GM18861 (cell line): ENCODE measurements around the gene CIZ1.
A peak's percentile ranks its signal among the peaks of the same experiment; 100 is the strongest.

Experiments used
- ATAC-seq: cut with Tn5 transposase; IDR thresholded peaks from one replicate; pipeline ENCODE4 v1.9.1; 2021; ENCODE audit not compliant: unreplicated experiment

CIZ1 gene

DNA sequence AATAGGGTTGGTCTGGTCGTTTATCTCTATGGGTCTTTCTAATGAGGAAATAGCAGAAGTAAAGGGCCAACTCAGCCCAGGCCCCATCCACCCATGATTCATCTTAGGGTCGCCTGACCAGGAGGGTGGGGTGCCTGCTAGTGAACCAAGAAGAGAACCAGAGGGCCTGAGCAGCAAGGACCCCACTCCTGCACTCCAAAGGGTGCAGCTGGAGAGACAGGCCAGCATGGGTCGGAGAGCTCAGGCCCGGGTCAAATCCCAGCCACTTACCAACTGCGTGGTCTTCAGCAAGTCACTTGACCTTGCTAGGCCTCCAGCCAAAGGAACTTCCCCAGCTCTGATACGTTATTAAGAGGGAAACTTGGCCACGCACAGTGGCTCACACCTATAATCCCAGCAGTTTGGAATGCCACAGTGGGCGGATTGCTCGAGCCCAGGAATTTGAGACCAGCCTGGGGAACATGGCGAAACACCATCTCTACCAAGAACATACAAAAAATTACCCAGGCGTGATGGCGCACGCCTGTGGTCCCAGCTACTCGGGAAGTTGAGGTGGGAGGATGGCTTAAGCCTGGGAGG lies 27.0 kb downstream of the CIZ1 start:
- ATAC-seq = no peak

- no peak for ATAC-seq
Measured at GRCh38 chr9:128163523-128164306, 27.7 kb downstream of the CIZ1 start.

GRCh38 chr9:128163027-128163515 lies 28.3 kb downstream of the CIZ1 start:
- ATAC-seq = no peak

DNA sequence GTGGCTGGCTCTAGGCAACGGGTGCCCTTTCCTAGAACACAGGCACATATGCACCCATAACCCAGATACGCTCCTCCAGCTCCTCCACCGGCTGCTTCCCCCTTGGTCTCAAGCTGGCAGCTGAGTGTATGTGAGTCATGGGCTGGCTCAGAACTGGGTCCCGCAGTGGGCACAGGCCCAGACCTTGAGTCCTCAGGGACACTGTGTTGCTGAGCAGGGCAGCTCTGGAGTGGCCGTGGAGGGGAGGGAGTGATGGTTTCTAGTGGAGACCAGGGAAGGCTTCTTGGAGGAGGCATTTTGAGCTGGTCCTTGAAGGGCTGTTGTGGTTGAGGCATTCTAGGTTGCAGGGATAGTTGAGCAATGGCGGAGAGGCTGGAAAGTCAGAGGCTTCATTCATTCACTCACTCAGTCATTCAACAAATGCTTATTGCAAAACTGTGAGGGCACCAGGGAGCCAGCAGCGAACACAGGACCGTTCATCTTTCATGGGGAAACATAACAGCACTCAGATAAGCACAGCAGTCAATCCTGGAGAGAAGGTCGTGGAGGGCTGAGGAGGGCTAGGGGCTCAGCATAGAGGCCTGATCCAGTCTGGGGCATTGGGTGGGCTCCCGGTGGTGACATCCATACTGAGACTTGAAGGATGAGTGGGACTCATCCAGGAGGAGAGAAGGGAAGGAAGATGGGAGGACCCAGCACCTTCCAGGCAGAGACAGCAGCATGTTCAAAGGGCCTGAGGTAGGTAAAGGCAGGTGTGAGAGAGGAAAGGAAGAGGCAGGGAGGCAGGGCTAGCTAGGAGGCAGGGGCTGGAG lies 29.0 kb downstream of the CIZ1 start:
- no peak for ATAC-seq

- ATAC-seq = no peak
Measured at GRCh38 chr9:128161215-128161902, 30.0 kb downstream of the CIZ1 start.

- peak; percentile 8 for ATAC-seq
Measured at GRCh38 chr9:128160603-128160987, 30.8 kb downstream of the CIZ1 start.

- ATAC-seq = peak; percentile 55
Measured at GRCh38 chr9:128159784-128160602, 31.4 kb downstream of the CIZ1 start, which contains the start of gene BBLN. TSS of gene BBLN (plus strand) at chr9:128160265. CDS start at chr9:128160408, 143 bp downstream.

DNA sequence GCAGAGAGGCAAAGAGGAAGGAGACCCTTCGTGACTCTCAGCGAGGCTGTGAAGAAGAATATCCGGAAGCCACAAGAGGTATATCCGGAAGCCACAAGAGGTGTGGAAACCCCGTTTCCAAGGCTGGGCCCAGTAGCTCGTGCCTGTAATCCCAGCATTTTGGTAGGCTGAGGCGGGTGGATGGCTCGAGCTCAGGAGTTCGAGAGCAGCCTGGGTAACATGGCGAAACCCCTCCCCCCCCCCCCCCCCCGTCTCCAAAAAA lies 31.9 kb downstream of the CIZ1 start:
- no peak for ATAC-seq

- ATAC-seq = no peak
Measured at GRCh38 chr9:128155736-128156500, 35.5 kb downstream of the CIZ1 start.

GRCh38 chr9:128153947-128154695 lies 37.3 kb downstream of the CIZ1 start:
- ATAC-seq = no peak

DNA sequence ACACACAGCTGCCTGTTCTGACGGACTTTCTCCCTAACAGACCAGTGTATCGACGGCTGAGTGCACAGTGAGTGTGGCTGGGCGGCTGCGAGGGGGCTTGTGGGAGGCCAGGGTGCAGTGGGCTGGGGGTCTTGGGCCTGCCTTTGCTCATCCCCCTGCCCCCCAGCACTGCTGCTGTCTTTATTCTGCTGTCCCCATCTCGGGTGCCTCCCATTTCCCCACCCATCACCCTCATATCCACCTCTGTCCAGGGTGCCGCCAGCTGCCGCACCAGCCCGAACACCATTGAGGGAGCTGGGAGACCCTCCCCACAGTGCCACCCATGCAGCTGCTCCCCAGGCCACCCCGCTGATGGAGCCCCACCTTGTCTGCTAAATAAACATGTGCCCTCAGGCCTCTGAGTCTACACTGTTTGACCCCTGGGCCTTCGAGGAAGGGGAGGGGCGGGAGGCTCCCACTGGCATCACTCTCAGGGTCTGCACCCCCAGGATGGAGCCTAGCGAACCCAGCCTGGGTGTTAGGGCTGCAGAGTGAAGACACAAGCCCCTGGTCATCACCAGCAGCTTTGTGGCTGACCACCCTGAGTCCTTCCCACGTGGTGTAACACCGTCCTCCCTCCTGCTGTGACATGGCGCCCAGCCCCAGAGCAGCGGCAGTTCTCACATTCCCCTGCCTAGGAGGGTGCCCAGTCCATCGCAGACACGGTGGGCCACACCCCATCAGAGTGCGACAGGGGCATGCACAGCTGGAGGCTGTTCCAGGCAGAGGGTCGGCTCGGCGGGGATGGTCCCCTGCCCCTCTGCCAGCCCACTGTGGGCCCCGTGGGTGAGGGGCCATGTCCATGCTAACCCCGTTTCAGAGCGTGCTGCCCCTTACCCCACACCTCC lies 38.1 kb downstream of the CIZ1 start:
- ATAC-seq = no peak

GRCh38 chr9:128152133-128153059 lies 39.0 kb downstream of the CIZ1 start:
- ATAC-seq = no peak

GRCh38 chr9:128151309-128152132 lies 39.9 kb downstream of the CIZ1 start:
- ATAC-seq = no peak

GRCh38 chr9:128150594-128151308 lies 40.6 kb downstream of the CIZ1 start:
- ATAC-seq = no peak

DNA sequence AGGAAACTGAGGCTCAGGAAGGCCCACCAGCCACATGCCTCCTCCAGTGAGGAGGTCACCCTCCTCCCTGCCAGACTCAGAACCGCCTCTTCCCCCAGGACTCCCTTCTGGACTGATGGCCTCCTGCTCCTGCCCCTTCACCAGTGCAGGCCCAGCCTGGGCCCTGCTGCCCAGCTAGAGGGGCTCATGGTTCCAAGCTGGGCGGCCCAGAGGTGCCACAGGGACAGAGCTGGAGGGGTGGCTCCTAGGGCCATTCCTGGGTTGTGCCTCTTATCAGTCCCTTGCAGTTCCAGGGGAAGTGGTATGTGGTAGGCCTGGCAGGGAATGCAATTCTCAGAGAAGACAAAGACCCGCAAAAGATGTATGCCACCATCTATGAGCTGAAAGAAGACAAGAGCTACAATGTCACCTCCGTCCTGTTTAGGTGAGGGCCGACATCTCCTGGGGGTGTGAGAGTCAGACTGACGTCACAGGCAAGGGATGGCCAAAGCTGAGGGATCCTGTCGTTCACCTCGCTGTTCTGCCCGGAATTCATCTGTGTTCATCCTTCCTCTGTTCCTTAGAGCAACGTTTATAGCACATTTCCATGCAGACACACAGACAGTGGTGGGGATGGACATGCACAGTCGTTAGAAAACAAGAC lies 41.3 kb downstream of the CIZ1 start:
- no peak for ATAC-seq
